ENCODE measurements around the gene CAMSAP1. TPM values are rescaled to one million over a fixed set of nuclear protein-coding genes. Genes with fewer than 3 reads are reported as not detected.
A peak's percentile ranks its signal among the peaks of the same experiment; 100 is the strongest.

The CAMSAP1 gene
- total RNA-seq, 2 experiments from 2014 or later, result 30.4 to 33.0 TPM

GRCh38 chr9:135903786-135904520 is 3.4 kb downstream of the CAMSAP1 start:
- Histone ChIP-seq H3K9me2 (ENCODE audit: insufficient read depth, low read length) (no peaks in the 10 kb centered on the region), H4K20me1 (ENCODE audit: insufficient read depth, low read length) (peaks cover 16% of the 10 kb centered on the region; the same call in 1 of the 2 replicates), H2AFZ (ENCODE audit: low read length) (no peak overlapping the region), H3K36me3 (ENCODE audit: insufficient read depth, low read length) (peaks cover 42% of the 10 kb centered on the region), H3K4me2 (ENCODE audit: low read length) (no peak overlapping the region), H3K79me2 (ENCODE audit: insufficient read depth, low read depth, low read length) (peaks cover 71% of the 10 kb centered on the region), H3K9me3 (ENCODE audit: low read length) (no peaks in the 10 kb centered on the region), H3K27ac (ENCODE audit: low read depth, low read length, poor library complexity, severe bottlenecking) (no peak overlapping the region), H3K4me3 (ENCODE audit: low read depth, low read length, poor library complexity, severe bottlenecking) (no peak overlapping the region), H3K4me1 (ENCODE audit: insufficient read depth, low read length, poor library complexity, severe bottlenecking) (peaks cover 34% of the 10 kb centered on the region)
- intact Hi-C loops (cut with micrococcal nuclease; ENCODE audit: unreplicated experiment), result no loop called here
- DNase-seq (ENCODE audit: low spot score), result no peak
- ChIA-PET CTCF (ENCODE audit: unreplicated experiment) (no interaction called here), POLR2A (no interaction called here)
- BruUV-seq (replicated peaks), result TSS peak; percentile 42
- no peak for TF ChIP-seq EZH2phosphoT487 (IDR thresholded peaks at IDR 0.05; ENCODE audit: borderline replicate concordance, low read depth, low read length)
- no peak for TF ChIP-seq CTCF (conservative IDR thresholded peaks at IDR 0.05; ENCODE audit: low read length)

GRCh38 chr9:135903358-135903656 is 4.0 kb downstream of the CAMSAP1 start:
- POLR2A ChIA-PET, result no interaction called here
- Histone ChIP-seq H3K4me2 (ENCODE audit: low read length) (no peak overlapping the region), H3K9me2 (ENCODE audit: insufficient read depth, low read length) (no peaks in the 10 kb centered on the region), H3K79me2 (ENCODE audit: insufficient read depth, low read depth, low read length) (peaks cover 71% of the 10 kb centered on the region), H3K27ac (ENCODE audit: low read depth, low read length, poor library complexity, severe bottlenecking) (no peak overlapping the region), H3K36me3 (ENCODE audit: insufficient read depth, low read length) (peaks cover 47% of the 10 kb centered on the region), H2AFZ (ENCODE audit: low read length) (no peak overlapping the region), H3K9me3 (ENCODE audit: low read length) (no peaks in the 10 kb centered on the region), H4K20me1 (ENCODE audit: insufficient read depth, low read length) (peaks cover 16% of the 10 kb centered on the region; the same call in 1 of the 2 replicates), H3K4me3 (ENCODE audit: low read depth, low read length, poor library complexity, severe bottlenecking) (no peak overlapping the region), H3K4me1 (ENCODE audit: insufficient read depth, low read length, poor library complexity, severe bottlenecking) (peaks cover 28% of the 10 kb centered on the region)
- no peak for DNase-seq (ENCODE audit: low spot score)
- intact Hi-C loops (cut with micrococcal nuclease; ENCODE audit: unreplicated experiment), result no loop called here
- no TSS peak for BruUV-seq (replicated peaks)
- TF ChIP-seq EZH2phosphoT487 (IDR thresholded peaks at IDR 0.05; ENCODE audit: borderline replicate concordance, low read depth, low read length) (no peak), CTCF (conservative IDR thresholded peaks at IDR 0.05; ENCODE audit: low read length) (no peak)
- CTCF ChIA-PET (ENCODE audit: unreplicated experiment), result no interaction called here

GRCh38 chr9:135902655-135903357 is 4.5 kb downstream of the CAMSAP1 start:
- no TSS peak for BruUV-seq (replicated peaks)
- Histone ChIP-seq H3K27ac (ENCODE audit: low read depth, low read length, poor library complexity, severe bottlenecking) (no peak overlapping the region), H3K9me3 (ENCODE audit: low read length) (no peaks in the 10 kb centered on the region), H3K79me2 (ENCODE audit: insufficient read depth, low read depth, low read length) (peaks cover 73% of the 10 kb centered on the region), H2AFZ (ENCODE audit: low read length) (no peak overlapping the region), H4K20me1 (ENCODE audit: insufficient read depth, low read length) (peaks cover 16% of the 10 kb centered on the region; the same call in 1 of the 2 replicates), H3K4me1 (ENCODE audit: insufficient read depth, low read length, poor library complexity, severe bottlenecking) (peaks cover 23% of the 10 kb centered on the region), H3K9me2 (ENCODE audit: insufficient read depth, low read length) (no peaks in the 10 kb centered on the region), H3K4me3 (ENCODE audit: low read depth, low read length, poor library complexity, severe bottlenecking) (no peak overlapping the region), H3K4me2 (ENCODE audit: low read length) (no peak overlapping the region), H3K36me3 (ENCODE audit: insufficient read depth, low read length) (peaks cover 48% of the 10 kb centered on the region)
- ChIA-PET POLR2A (no interaction called here), CTCF (ENCODE audit: unreplicated experiment) (no interaction called here)
- DNase-seq (ENCODE audit: low spot score), result no peak
- intact Hi-C loops (cut with micrococcal nuclease; ENCODE audit: unreplicated experiment), result no loop called here
- TF ChIP-seq CTCF (conservative IDR thresholded peaks at IDR 0.05; ENCODE audit: low read length), result no peak
- no peak for TF ChIP-seq EZH2phosphoT487 (IDR thresholded peaks at IDR 0.05; ENCODE audit: borderline replicate concordance, low read depth, low read length)

Data from OCI-LY7 (cell line).